Mesothelial cell of epicardium (in vitro differentiated cells): Measurements from ENCODE around the gene AKR1E2. TPM values are rescaled to one million over a fixed set of nuclear protein-coding genes. Genes with fewer than 3 reads are reported as not detected.

Experiments used
- DNase-seq, 2 experiments: peaks; one replicate each; pipeline ENCODE4 v3.0.0; 2021; ENCODE audit warnings: low spot score in 2 of 2; ENCODE audit not compliant: unreplicated experiment in 2 of 2
- H3K27ac Mint-ChIP-seq: 2 replicates; pipeline ENCODE4 v1.8.0; 2021; ENCODE audit warnings: mixed read lengths
- H3K27me3 Mint-ChIP-seq: 2 replicates; pipeline ENCODE4 v1.8.0; 2021; ENCODE audit warnings: low read depth, mixed read lengths
- H3K36me3 Mint-ChIP-seq: 2 replicates; pipeline ENCODE4 v1.8.0; 2021; ENCODE audit warnings: mixed read lengths
- H3K4me1 Mint-ChIP-seq: 2 replicates; pipeline ENCODE4 v1.8.0; 2021; ENCODE audit warnings: mixed read lengths
- H3K4me3 Mint-ChIP-seq: 2 replicates; pipeline ENCODE4 v1.8.0; 2021; ENCODE audit warnings: mild to moderate bottlenecking, moderate library complexity, mixed read lengths
- H3K9me3 Mint-ChIP-seq: 2 replicates; pipeline ENCODE4 v1.8.0; 2021; ENCODE audit warnings: mixed read lengths
- total RNA-seq: library from RNA; stranded (reverse); gene quantifications from 3 replicates; pipeline ENCODE4 v1.2.1, GENCODE V29; 2021
- TF ChIP-seq, protein P1 (sequence below): fragments of 200-600 bp; sonication (generic); IDR thresholded peaks from one replicate; pipeline ENCODE4 v1.5.0; 2021; ENCODE audit warnings: antibody characterized with exemption; ENCODE audit not compliant: unreplicated experiment

Gene AKR1E2
- total RNA-seq: 7.9 to 9.3 TPM (median 8.4 TPM) in 3 replicates

DNA sequence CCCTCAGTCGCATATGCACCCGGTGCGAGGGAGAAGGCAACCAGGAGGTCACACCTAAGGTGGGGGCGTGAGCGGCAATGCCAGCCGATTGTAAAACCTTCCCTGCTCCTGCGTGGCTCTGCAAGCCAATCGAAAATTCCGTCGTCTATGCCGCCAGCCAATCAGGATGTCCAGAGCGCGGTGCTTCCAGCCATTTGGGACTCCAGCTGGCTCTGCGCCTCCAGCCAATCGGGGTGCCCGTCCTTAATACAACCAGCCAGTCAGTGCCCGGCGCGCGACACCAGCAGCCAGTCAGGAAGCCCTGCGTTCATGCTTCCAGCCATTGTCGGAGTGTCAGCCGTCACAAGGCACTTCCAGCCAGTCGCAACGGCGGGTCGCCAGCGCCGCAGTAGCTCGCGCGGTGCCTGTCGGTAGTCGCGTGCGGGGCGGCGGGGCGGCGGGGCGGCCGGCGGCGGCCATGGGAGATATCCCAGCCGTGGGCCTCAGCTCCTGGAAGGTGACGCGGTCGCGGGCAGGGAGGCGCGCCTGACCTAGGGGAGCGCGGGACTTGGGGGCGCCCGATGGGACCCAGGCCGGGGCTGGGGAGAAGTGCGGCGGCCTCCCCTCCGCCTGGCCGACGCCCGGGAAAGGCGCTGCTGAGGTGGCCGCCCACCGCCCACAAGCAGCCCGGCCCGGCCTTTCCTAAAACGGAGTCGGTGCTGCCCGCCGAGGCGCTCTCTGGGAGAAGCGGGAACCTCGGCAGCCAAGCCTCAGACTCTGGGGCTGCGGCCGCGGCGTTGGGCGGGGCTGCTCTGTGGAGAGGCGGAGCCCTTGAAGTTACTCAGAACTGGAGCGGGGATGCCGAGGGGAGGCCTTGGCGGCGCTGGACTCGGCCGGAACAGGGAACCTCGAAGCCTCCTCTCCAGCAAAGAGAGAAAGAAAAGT lies at the start of gene AKR1E2:
AKR1E2 (plus strand) TSS at position 340 of the 924 bp plus-strand sequence; CDS start at position 458, 118 bp downstream.
- TF ChIP-seq, protein P1, sequence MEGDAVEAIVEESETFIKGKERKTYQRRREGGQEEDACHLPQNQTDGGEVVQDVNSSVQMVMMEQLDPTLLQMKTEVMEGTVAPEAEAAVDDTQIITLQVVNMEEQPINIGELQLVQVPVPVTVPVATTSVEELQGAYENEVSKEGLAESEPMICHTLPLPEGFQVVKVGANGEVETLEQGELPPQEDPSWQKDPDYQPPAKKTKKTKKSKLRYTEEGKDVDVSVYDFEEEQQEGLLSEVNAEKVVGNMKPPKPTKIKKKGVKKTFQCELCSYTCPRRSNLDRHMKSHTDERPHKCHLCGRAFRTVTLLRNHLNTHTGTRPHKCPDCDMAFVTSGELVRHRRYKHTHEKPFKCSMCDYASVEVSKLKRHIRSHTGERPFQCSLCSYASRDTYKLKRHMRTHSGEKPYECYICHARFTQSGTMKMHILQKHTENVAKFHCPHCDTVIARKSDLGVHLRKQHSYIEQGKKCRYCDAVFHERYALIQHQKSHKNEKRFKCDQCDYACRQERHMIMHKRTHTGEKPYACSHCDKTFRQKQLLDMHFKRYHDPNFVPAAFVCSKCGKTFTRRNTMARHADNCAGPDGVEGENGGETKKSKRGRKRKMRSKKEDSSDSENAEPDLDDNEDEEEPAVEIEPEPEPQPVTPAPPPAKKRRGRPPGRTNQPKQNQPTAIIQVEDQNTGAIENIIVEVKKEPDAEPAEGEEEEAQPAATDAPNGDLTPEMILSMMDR: no peak
- DNase-seq: peak in 1 of 2 experiments; percentile 72
- no peaks in the 10 kb centered on the region for H3K36me3 Mint-ChIP-seq
- peak within 1 kb of the TSS; percentile 70 for H3K27ac Mint-ChIP-seq
- H3K4me1 Mint-ChIP-seq: peaks cover 16% of the 10 kb centered on the region
- peak within 1 kb of the TSS; percentile 64 for H3K4me3 Mint-ChIP-seq
- H3K9me3 Mint-ChIP-seq: peaks cover 5% of the 10 kb centered on the region
- peaks cover 4% of the 10 kb centered on the region for H3K27me3 Mint-ChIP-seq

DNA sequence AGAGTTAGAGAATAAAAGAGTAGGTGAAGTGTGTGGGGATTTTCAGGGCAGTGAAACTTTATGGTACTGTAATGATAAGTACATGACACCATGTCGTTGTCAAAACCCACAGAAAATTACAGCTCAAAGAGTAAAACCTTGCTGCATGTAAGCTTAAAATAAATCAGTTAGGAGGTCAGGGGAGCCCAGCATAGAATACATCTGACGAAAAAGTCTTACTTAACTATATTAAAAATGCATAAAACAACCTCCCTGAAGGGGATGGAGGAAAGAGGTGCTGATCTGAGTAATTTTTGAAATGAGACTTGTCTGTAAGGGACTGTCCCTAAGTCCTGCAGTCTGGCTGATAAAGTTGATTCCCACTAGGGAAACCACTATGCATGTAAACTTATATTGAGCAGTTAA lies 49.8 kb upstream of the AKR1E2 start:
- TF ChIP-seq, protein P1: no peak
- Mint-ChIP-seq H3K27ac (no peak overlapping the region), H3K36me3 (no peaks in the 10 kb centered on the region), H3K27me3 (no peaks in the 10 kb centered on the region), H3K4me3 (no peak overlapping the region), H3K9me3 (no peaks in the 10 kb centered on the region), H3K4me1 (peaks cover 4% of the 10 kb centered on the region)
- DNase-seq: no peak

DNA sequence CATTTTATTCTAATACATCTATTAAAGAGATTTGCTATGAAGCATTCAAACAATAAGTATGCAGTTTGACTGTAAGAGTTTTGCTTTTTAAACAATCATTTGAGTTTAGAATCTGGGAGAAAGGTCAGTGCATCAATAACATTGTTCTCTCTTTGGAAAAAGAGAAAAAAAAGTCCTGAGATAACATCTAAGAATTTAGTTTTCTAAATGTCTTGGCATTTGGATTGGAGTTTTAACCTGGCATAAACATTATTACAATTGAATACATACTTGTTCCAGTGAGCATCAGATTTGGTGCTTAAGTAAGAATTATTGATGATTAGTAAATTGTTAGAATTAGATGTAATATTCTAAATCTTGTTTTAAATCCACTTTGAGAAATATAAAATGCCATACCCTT lies 47.2 kb upstream of the AKR1E2 start:
- DNase-seq: no peak
- H3K9me3 Mint-ChIP-seq: no peaks in the 10 kb centered on the region
- TF ChIP-seq, protein P1: no peak
- no peaks in the 10 kb centered on the region for H3K36me3 Mint-ChIP-seq
- no peak overlapping the region for H3K27ac Mint-ChIP-seq
- no peaks in the 10 kb centered on the region for H3K27me3 Mint-ChIP-seq
- H3K4me1 Mint-ChIP-seq: peaks cover 4% of the 10 kb centered on the region
- H3K4me3 Mint-ChIP-seq: no peak overlapping the region

DNA sequence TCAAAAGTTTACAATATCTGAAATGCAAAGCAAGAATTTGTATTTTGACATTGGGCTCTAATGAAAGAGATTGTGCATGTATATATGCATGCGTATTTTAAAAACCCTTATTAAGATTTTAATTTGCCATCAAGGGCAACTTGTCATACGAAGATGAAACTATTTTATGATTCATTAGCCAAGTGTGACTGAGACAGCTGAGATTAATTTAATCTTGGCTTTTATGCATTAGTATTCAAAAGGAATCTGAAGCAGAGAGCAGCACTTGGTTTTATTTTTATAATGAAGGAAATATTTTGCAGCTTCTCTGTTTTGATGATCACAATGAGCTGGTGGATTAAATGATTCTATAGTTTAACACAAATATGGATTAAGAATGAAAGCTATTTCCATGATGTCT lies 45.9 kb upstream of the AKR1E2 start:
- Mint-ChIP-seq H3K27ac (no peak overlapping the region), H3K36me3 (no peaks in the 10 kb centered on the region), H3K27me3 (no peaks in the 10 kb centered on the region), H3K4me1 (peaks cover 7% of the 10 kb centered on the region), H3K9me3 (no peaks in the 10 kb centered on the region), H3K4me3 (no peak overlapping the region)
- TF ChIP-seq, protein P1: no peak
- no peak for DNase-seq

DNA sequence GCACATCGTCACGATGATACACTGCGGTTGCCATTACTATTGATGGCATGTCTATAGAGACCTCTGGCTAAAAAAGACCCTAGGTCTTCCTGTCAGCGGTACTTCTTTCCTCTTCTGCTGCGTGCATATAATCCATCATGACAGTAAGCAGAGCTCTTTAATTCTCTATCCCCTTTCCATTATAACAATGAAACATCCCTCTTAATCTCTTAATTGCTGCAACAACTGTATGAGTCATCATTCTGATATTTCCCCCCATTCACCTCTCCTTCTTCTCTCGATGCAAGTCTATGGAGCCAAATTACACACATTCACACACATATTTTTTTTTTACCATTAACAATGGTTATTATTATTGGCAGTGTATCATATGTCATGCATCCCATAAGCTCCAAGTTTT lies 45.2 kb upstream of the AKR1E2 start:
- TF ChIP-seq, protein P1: no peak
- Mint-ChIP-seq H3K4me1 (peaks cover 7% of the 10 kb centered on the region), H3K27me3 (no peaks in the 10 kb centered on the region), H3K27ac (no peak overlapping the region), H3K9me3 (no peaks in the 10 kb centered on the region), H3K4me3 (no peak overlapping the region), H3K36me3 (no peaks in the 10 kb centered on the region)
- DNase-seq: no peak
